Measurements from ENCODE around the gene GIPC2.
"Not testable (repeated sequence)": the region's sequence is repeated elsewhere in the genome, so short reads cannot be mapped to it uniquely, and the experiment has no call there.

The GIPC2 gene

GRCh38 chr1:78036450-78036849 lies 9.3 kb upstream of the GIPC2 start:
- DNase-seq (ENCODE audit: low spot score) = no peak

GRCh38 chr1:78038071-78038470 lies 7.7 kb upstream of the GIPC2 start:
- DNase-seq (ENCODE audit: low spot score) = no peak

GRCh38 chr1:78038491-78038939 lies 7.3 kb upstream of the GIPC2 start:
- no peak for DNase-seq (ENCODE audit: low spot score)

GRCh38 chr1:78040484-78041089 lies 5.2 kb upstream of the GIPC2 start:
- no peak for DNase-seq (ENCODE audit: low spot score)

DNA sequence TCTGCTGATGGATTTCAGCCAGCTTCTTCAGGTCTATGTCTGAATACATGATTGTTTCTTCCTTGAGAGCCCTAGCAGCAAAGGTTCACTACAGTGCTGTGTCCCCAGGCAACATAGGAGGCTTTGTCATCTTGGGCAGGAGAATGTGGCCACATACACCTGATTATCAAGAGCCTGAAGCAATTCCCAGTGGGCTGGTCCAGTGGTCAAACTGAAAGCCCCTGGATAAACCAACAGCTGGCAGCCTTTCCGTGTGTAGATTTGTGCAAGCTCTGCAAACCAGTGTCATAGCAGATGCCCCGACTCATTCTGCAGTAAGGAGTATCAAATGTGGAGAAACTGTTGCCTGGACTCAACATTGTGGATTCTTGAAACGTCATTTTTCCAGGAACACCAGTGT lies 2.3 kb upstream of the GIPC2 start:
- no peak for DNase-seq (ENCODE audit: low spot score)

DNA sequence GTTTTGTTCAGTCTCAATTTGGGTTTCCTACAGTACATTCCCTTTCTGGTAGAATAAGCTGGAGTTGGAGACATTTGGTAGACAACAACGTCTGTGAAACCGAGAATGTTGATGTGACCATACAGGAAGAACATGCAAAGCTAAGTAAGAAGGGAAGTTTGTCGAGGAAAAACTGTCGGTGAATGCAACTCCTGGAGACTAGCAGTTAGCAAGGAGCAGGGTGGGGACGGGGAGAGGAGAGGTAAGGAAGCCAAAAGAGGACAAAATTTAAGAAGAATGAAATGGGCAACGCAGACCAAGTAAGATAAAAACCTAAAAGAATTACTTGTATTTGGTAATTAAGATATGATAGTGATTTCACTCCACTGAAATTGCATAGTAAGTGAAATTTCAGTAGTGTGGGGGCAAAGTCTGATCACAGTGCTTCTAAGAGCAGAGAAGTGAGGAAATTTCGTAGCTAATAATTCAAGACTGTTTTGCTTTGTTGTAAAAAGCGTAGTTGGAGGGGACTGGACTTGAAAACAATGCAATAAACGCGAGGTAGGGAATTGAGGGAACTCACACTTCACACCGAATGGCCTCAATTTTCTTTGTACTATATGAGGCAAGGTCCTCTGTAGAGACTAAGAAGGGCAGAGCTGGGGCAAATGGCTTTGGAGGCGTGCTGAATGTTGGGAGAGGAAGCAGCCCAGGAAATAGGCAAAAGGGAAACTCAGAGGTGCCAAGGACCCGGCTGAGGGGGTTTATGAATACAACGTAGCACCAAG lies 787 bp upstream of the GIPC2 start:
- DNase-seq (ENCODE audit: low spot score) = no peak

GRCh38 chr1:78045563-78045925 lies 222 bp upstream of the GIPC2 start:
- DNase-seq (ENCODE audit: low spot score) = no peak

GRCh38 chr1:78047106-78047505 lies 1.3 kb downstream of the GIPC2 start:
- no peak for DNase-seq (ENCODE audit: low spot score)

DNA sequence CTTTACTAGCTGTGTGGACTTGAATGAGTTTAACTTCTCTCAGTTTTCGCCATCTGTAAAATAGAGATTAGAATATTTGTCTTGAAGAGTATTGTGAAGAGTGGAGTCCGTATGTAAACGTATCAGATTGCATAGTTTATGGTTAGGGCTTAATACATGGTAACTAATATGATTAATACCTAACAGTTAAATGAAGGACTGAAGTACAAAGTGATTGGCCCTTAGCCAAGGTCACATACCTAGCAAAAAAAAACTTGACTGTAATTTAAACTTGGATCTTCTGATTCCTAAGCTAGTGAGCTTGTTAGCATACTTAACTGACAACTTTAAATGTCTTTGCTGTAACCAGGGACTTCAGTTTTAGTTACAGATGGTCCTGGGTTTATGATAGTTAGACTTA lies 1.9 kb downstream of the GIPC2 start:
- DNase-seq (ENCODE audit: low spot score) = no peak

DNA sequence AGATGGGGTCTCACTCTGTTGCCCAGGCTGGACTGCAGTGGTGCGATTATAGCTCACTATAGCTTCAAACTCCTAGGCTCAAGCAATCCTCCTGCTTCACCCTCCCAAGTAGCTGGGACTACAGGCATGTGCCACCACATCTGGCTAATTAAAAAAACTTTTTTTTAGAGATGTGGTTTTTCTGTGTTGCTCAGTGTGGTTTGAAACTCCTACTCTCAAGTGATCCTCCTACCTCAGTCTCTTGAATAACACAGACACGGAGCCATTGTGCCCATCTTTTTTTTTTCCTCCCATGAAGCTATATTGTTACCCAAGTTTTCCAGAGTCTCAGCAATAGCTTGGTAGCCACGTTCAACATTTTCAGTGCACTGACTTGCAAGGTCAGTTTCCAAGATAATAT lies 2.7 kb downstream of the GIPC2 start:
- DNase-seq (ENCODE audit: low spot score) = no peak

- DNase-seq (ENCODE audit: low spot score) = no peak
Measured at GRCh38 chr1:78049396-78049795, 3.6 kb downstream of the GIPC2 start.

GRCh38 chr1:78051005-78051404 lies 5.2 kb downstream of the GIPC2 start:
- DNase-seq (ENCODE audit: low spot score) = no peak

- no peak for DNase-seq (ENCODE audit: low spot score)
Measured at GRCh38 chr1:78052685-78053405, 7.1 kb downstream of the GIPC2 start.

DNA sequence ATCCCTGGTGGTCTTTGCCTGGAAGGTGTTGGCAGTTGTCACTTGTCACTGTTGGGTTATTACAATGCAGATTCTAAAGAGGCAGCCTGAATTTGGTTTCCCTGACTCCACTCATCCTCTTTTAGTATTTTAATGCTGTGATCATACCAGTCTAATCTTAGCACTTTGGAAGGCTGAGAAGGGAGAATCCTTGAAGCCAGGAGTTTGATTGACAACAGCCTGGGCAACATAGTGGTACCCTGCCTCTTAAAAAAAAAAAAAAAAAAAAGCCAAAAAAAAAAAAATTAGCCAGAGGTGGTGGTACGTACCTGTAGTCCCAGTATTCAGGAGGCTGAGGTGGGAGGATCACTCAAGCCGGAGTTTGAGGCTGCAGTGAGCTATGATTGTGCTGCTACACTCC lies 7.7 kb downstream of the GIPC2 start:
- DNase-seq (ENCODE audit: low spot score) = no peak

- DNase-seq (ENCODE audit: low spot score) = no peak
Measured at GRCh38 chr1:78054559-78054958, 8.8 kb downstream of the GIPC2 start.

- DNase-seq (ENCODE audit: low spot score) = no peak
Measured at GRCh38 chr1:78054972-78055371, 9.2 kb downstream of the GIPC2 start.

DNA sequence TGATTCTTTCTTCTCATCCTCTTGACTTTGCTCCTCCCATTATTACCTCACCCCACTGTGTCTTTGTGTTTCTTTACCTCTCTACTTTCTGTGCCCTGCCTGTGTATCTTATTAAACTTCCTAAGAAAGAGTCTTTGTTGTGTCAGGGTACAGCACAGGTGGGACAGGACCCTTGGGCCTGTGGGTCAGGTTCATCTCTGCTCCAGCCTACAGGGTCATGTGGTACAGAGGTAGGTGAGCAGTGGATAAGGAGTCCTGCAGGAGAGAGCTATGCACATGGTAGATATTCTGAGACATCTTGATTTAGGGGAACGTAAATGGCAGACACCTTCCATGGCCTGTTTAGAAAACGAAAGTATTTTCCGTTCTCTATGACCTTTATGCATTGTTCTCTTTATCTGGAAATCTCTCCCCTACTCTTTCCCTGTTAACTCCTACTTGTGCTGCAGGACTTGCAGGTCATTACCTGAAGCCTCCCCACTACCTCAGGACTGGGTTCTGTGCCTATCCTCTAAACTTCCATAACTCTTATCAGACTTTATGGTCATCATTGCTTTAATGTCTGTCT lies 9.9 kb downstream of the GIPC2 start:
- DNase-seq (ENCODE audit: low spot score) = no peak

GRCh38 chr1:78058670-78059069 lies 12.9 kb downstream of the GIPC2 start:
- DNase-seq (ENCODE audit: low spot score) = no peak

- no peak for DNase-seq (ENCODE audit: low spot score)
Measured at GRCh38 chr1:78060857-78061563, 15.2 kb downstream of the GIPC2 start.

DNA sequence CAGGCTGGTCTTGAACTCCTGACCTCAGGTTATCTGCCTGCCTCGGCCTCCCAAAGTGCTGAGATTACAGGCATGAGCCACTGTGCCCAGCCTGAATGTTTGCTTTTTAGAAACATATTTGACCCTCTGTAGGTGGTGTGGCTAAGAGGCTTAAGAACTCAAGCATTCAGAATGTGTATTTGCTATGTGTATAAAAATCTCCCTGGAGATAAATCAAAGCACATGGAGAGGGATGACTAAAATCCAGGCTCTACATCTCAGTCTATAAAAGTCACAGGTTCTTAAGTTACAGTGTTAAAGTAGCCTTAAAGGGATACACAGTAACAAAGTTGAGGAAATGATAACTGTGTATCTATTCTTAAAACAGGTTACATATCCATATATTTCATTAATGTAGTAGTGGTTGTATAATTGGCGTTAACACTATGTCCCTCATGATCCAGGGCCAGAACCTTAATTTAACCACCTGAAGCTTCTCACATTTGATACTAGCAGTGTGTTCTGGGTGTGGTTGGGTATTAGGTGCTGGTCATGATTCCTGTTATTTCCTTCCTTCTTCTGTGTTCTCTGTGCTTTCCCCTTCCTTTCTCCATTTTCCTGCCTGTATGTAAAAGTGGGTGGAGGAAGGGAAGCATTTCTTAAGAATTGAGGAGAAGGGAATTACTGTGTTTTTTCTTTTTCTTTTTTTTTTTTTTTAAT lies 16.2 kb downstream of the GIPC2 start:
- DNase-seq (ENCODE audit: low spot score) = no peak

- DNase-seq (ENCODE audit: low spot score) = not testable (repeated sequence)
Measured at GRCh38 chr1:78064886-78065285, 19.1 kb downstream of the GIPC2 start.
